GM23248 (cell line): ENCODE data around the gene ARAP1. TPM values are rescaled to one million over a fixed set of nuclear protein-coding genes. Genes with fewer than 3 reads are reported as not detected.
A peak's percentile ranks its signal among the peaks of the same experiment; 100 is the strongest.

Experiments
- DNase-seq: peaks from one replicate; pipeline ENCODE4 v3.0.0-alpha.2; 2015
- H2AFZ ChIP-seq: fragments of 200-600 bp; sonication (generic); 2 replicates; pipeline ENCODE4 v1.6.1; 2016; ENCODE audit warnings: antibody characterized with exemption
- H3F3A ChIP-seq: fragments of 200-600 bp; sonication (generic); 2 replicates; pipeline ENCODE4 v1.6.1; 2016; ENCODE audit warnings: mild to moderate bottlenecking, antibody characterized with exemption, mixed run types; ENCODE audit not compliant: insufficient read depth
- H3K27ac ChIP-seq: fragments of 200-600 bp; sonication (generic); 2 replicates; pipeline ENCODE4 v1.5.1; 2016; ENCODE audit warnings: mild to moderate bottlenecking
- H3K27me3 ChIP-seq: fragments of 200-600 bp; sonication (generic); replicated peaks from 2 replicates; pipeline ENCODE4 v1.6.1; 2016; ENCODE audit warnings: mild to moderate bottlenecking; ENCODE audit not compliant: insufficient read depth
- H3K36me3 ChIP-seq: fragments of 200-600 bp; sonication (generic); 2 replicates; pipeline ENCODE4 v1.6.1; 2016; ENCODE audit warnings: low read depth, mild to moderate bottlenecking
- H3K4me1 ChIP-seq: fragments of 200-600 bp; sonication (generic); 2 replicates; pipeline ENCODE4 v1.6.1; 2016; ENCODE audit warnings: mild to moderate bottlenecking; ENCODE audit not compliant: insufficient read depth
- H3K4me2 ChIP-seq: fragments of 200-600 bp; sonication (generic); one replicate; pipeline ENCODE4 v1.6.1; 2016; ENCODE audit warnings: mild to moderate bottlenecking; ENCODE audit not compliant: unreplicated experiment
- H3K4me3 ChIP-seq: fragments of 200-600 bp; sonication (generic); 2 replicates; pipeline ENCODE4 v1.5.1; 2016; ENCODE audit warnings: mild to moderate bottlenecking
- H3K79me2 ChIP-seq: fragments of 200-600 bp; sonication (generic); 2 replicates; pipeline ENCODE4 v1.6.1; 2016; ENCODE audit warnings: mild to moderate bottlenecking; ENCODE audit not compliant: insufficient read depth
- H3K9ac ChIP-seq: fragments of 200-600 bp; sonication (generic); 2 replicates; pipeline ENCODE4 v1.6.1; 2016; ENCODE audit warnings: mild to moderate bottlenecking
- H3K9me2 ChIP-seq: fragments of 200-600 bp; sonication (generic); 2 replicates; pipeline ENCODE4 v1.6.1; 2016; ENCODE audit warnings: mixed run types, mild to moderate bottlenecking, moderate library complexity; ENCODE audit not compliant: insufficient read depth
- H3K9me3 ChIP-seq: fragments of 200-600 bp; sonication (generic); one replicate; pipeline ENCODE4 v1.6.1; 2017; ENCODE audit warnings: low read depth
- H4K20me1 ChIP-seq: fragments of 200-600 bp; sonication (generic); 2 replicates; pipeline ENCODE4 v1.6.0; 2016; ENCODE audit not compliant: insufficient read depth
- EZH2 ChIP-seq: fragments of 200-600 bp; sonication (generic); IDR thresholded peaks from 2 replicates; pipeline ENCODE4 v1.6.1; 2018; ENCODE audit warnings: antibody characterized with exemption, mild to moderate bottlenecking; ENCODE audit not compliant: insufficient read depth, poor library complexity, severe bottlenecking
- EZH2phosphoT487 ChIP-seq: fragments of 200-600 bp; sonication (generic); IDR thresholded peaks from 2 replicates; pipeline ENCODE4 v1.6.1; 2018; ENCODE audit warnings: antibody characterized with exemption, moderate library complexity, mild to moderate bottlenecking, low read depth; ENCODE audit not compliant: insufficient read depth
- WGBS, 2 experiments: methylation state at CpG; one replicate each; pipeline ENCODE4 v1.1.6; 2015 to 2017; ENCODE audit warnings: low lambda C conversion rate in 2 of 2, low coverage in 1 of 2; ENCODE audit errors: missing lambda C conversion rate in 2 of 2; 5-methylcytosine and 5-hydroxymethylcytosine counted together
- in situ Hi-C: fragments of 300-500 bp; cut with MboI; formaldehyde crosslinking; loops from 2 replicates; pipeline ENCODE4 v1.15.0; 2020
- polyA plus RNA-seq: library from polyadenylated mRNA; unstranded; fragments of >200 nt; fragmentation: Nextera tagmentation; extraction: Ambion mirVana; gene quantifications from 2 replicates; pipeline ENCODE4 v1.2.1, GENCODE V29; 2016
- total RNA-seq: library from RNA; depleted of rRNA; stranded (reverse); fragments of >200 nt; shearing (Covaris generic); gene quantifications from 2 replicates; pipeline ENCODE4 v1.2.3, GENCODE V29; 2014

Gene ARAP1
- total and polyA plus RNA-seq, 2 experiments from 2014 or later, result 41.5 to 73.9 TPM

DNA sequence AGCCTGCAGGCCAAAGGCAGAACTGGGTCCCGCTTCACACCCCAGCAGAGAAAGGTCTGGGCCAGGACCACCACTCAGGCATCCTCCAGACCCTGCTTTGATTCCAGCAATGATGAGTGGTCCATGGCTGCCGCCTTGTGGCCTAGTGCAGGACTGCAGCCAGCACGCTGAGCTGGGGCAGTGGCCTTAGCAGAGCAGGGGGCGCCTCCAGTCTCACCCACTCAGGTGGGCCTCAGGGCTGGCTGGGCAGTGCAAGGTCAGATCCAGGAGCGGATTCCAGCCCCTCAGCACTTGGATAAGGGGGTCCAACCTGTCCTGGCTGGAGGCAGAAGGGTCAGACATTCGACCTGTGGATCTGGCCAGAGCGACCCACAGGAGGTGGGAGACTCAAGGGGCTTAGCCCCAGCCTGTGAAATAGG, 68.4 kb downstream of the ARAP1 start:
- peak; percentile 51 for DNase-seq
- Histone ChIP-seq H3K9me2 (no peaks in the 10 kb centered on the region), H3K9ac (no peak overlapping the region), H4K20me1 (no peaks in the 10 kb centered on the region), H3K27me3 (peaks cover 15% of the 10 kb centered on the region; the same call in 1 of the 2 replicates), H3K4me2 (no peak overlapping the region), H3K9me3 (no peaks in the 10 kb centered on the region), H3K36me3 (no peaks in the 10 kb centered on the region), H3K4me3 (no peak overlapping the region), H3F3A (peaks cover 17% of the 10 kb centered on the region), H2AFZ (no peak overlapping the region), H3K27ac (no peak overlapping the region), H3K4me1 (peaks cover 28% of the 10 kb centered on the region), H3K79me2 (no peaks in the 10 kb centered on the region)
- WGBS, 2 experiments, result 32 to 43% methylated on average over 7 of the region's 7 CpGs
- TF ChIP-seq EZH2phosphoT487 (no peak), EZH2 (no peak)
- in situ Hi-C loops, result no loop called here

DNA sequence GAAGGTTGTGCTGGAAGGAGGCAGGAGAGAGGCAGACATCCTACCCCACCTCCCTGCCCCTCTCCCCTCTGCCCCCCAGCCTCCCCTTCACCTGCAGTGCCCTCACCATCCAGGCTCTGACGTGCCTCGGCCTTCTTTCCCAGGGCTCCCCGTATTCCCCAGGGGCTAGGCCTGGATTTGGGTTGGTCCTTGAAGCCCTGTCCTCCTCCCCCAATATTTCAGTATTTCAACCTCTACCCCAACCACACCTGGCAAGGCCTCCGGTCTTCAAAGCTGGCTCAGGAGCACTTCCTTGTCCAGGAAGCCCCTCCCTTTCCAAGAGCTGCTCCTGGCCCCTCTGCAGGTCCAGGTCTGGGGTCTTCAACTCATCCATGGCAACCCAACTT, 69.4 kb downstream of the ARAP1 start:
- H3K4me3 ChIP-seq, result no peak overlapping the region
- H3K9me2 ChIP-seq, result no peaks in the 10 kb centered on the region
- no peaks in the 10 kb centered on the region for H3K36me3 ChIP-seq
- H2AFZ ChIP-seq, result no peak overlapping the region
- peaks cover 15% of the 10 kb centered on the region for H3F3A ChIP-seq
- H3K9ac ChIP-seq, result no peak overlapping the region
- H3K4me2 ChIP-seq, result no peak overlapping the region
- peaks cover 28% of the 10 kb centered on the region for H3K4me1 ChIP-seq
- no peaks in the 10 kb centered on the region for H3K79me2 ChIP-seq
- TF ChIP-seq EZH2phosphoT487, result no peak
- no peak for TF ChIP-seq EZH2
- H3K27me3 ChIP-seq, result peaks cover 19% of the 10 kb centered on the region; the same call in 1 of the 2 replicates
- no peak overlapping the region for H3K27ac ChIP-seq
- no peaks in the 10 kb centered on the region for H3K9me3 ChIP-seq
- in situ Hi-C loops, result no loop called here
- no peak for DNase-seq
- WGBS, 2 experiments, result 76 to 80% methylated on average over 4 of the region's 4 CpGs
- H4K20me1 ChIP-seq, result no peaks in the 10 kb centered on the region

DNA sequence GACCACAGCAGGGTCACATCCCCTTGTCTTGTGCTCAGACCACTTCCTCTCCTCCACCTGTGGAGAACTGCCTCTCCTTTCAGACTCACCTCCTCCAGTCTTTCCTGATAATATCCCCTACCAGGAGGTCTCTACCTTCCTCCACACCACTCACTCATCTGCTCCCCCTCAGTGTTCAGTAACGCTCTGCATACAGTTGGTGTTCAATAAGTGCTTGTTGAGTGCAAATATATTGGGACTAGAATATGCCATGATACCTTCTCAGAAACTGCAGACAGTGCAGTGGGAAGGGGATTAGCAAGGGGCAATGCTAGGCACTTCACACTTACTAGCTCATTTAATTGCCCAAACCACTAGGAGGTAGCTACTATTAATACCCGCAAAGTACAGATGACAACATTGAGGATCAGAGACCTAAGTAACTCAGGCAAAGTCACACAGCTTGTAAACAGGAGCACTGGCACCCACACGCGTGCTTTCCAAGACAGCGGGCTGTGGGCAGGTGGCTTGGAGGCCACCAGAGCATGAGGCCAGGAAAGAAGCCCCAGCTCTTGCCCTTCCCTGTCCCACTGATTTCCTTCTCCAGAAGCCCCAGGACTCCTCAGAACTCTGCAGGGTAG, 69.9 kb downstream of the ARAP1 start:
- in situ Hi-C loops, result no loop called here
- no peak for DNase-seq
- Histone ChIP-seq H4K20me1 (no peaks in the 10 kb centered on the region), H3K27ac (no peak overlapping the region), H3F3A (peaks cover 10% of the 10 kb centered on the region), H3K27me3 (peaks cover 23% of the 10 kb centered on the region; the same call in 1 of the 2 replicates), H3K36me3 (no peaks in the 10 kb centered on the region), H3K9me3 (no peaks in the 10 kb centered on the region), H3K4me1 (peaks cover 28% of the 10 kb centered on the region), H2AFZ (no peak overlapping the region), H3K9ac (no peak overlapping the region), H3K4me2 (no peak overlapping the region), H3K9me2 (no peaks in the 10 kb centered on the region), H3K79me2 (no peaks in the 10 kb centered on the region), H3K4me3 (no peak overlapping the region)
- 66 to 70% methylated on average over 5 of the region's 5 CpGs for WGBS, 2 experiments
- TF ChIP-seq EZH2 (no peak), EZH2phosphoT487 (no peak)

DNA sequence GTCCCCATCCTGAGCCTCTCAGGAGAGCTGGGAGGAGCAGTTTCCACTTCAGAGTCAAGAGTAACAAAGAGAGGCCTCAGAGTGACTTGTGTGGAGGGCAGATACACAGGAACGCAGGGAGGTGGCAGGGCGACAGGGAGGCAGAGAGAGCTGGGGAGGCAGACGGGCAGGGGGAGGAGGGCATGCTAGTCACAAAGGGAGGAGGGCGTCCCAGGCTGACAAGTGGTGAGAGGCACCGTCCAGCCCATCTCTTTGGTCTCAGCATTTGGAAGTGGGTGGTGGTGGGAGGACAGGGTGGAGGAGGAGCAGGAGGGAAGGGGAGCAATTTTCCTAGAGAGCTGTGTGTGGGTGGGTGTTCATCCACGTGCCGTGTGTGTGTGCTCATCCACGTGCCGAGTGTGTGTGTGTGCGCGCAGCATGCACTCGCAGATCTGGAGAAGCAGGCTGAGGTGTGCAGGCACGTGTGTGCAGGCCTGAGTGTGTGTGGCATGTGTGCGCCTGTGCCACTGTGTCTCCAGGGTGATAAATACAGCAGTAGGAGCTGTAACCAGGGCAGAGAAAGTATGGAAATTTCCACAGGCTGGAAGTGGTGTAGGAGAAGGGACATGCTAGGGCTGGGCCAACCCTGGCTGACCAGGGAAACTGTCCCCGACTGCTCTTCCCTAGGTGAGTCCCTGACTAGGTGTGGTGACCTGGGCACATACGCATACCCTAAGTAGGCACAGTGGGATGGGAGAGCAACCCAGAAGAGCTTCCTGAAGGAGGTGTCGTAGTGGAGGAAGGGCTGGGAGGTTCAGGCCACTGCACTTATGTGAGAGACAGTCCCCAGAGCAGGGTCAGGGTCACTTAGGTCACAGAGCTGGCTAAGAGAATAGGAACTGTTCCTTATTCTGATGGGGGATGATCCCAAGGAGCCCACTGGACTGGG, 70.7 kb downstream of the ARAP1 start:
- in situ Hi-C loops, result no loop called here
- H3K27ac ChIP-seq, result no peak overlapping the region
- WGBS, 2 experiments, result 18% methylated on average over 17 of the region's 17 CpGs

More for the DNA sequence above, 70.7 kb downstream of the ARAP1 start:
- DNase-seq, result peak; percentile 51
- Histone ChIP-seq H3K4me2 (no peak overlapping the region), H3F3A (0 out of 2 replicates have a peak, but pooled peaks cover 1% of the 10 kb centered on the region), H3K79me2 (no peaks in the 10 kb centered on the region), H3K4me3 (no peak overlapping the region), H3K27me3 (peaks cover 25% of the 10 kb centered on the region; the same call in 1 of the 2 replicates), H3K36me3 (no peaks in the 10 kb centered on the region), H3K9me3 (no peaks in the 10 kb centered on the region), H2AFZ (no peak overlapping the region), H3K9me2 (no peaks in the 10 kb centered on the region), H3K9ac (no peak overlapping the region), H3K4me1 (peaks cover 20% of the 10 kb centered on the region), H4K20me1 (no peaks in the 10 kb centered on the region)
- TF ChIP-seq EZH2 (no peak), EZH2phosphoT487 (no peak)
